SIG-M5 treated with dmso at 0.1 percent for 504 hours (cell line): ENCODE measurements around the gene GNB3.

Experiments used
- DNase-seq: peaks from one replicate; lab custom pipeline; 2025; ENCODE audit not compliant: unreplicated experiment; lab: John Stamatoyannopoulos, UW

GNB3 gene

GRCh38 chr12:6840761-6841515 lies at the start of gene GNB3:
GNB3 (plus strand) TSS chr12:6840925; CDS start chr12:6841288, 363 bp downstream.
- DNase-seq, result no peak

- no peak for DNase-seq
These were observed 48.7 kb upstream of the GNB3 start for GRCh38 chr12:6791931-6792520.

GRCh38 chr12:6792522-6793201 lies 48.1 kb upstream of the GNB3 start:
- peak; percentile 69 for DNase-seq

- no peak for DNase-seq
These were observed 45.6 kb upstream of the GNB3 start for GRCh38 chr12:6795088-6795487.

GRCh38 chr12:6796576-6796975 lies 44.1 kb upstream of the GNB3 start:
- DNase-seq, result no peak

- DNase-seq, result no peak
These were observed 41.6 kb upstream of the GNB3 start for GRCh38 chr12:6799147-6799546.

GRCh38 chr12:6807170-6807569 lies 33.6 kb upstream of the GNB3 start:
- DNase-seq, result no peak

- no peak for DNase-seq
These were observed 31.7 kb upstream of the GNB3 start for GRCh38 chr12:6809056-6809455.

GRCh38 chr12:6810758-6811157 lies 30.0 kb upstream of the GNB3 start:
- no peak for DNase-seq

- DNase-seq, result peak; percentile 38
These were observed 27.4 kb upstream of the GNB3 start for GRCh38 chr12:6813363-6813762.

- no peak for DNase-seq
These were observed 24.1 kb upstream of the GNB3 start for GRCh38 chr12:6816598-6816997.

- DNase-seq, result no peak
These were observed 23.6 kb upstream of the GNB3 start for GRCh38 chr12:6817098-6817497.

GRCh38 chr12:6817662-6818157 lies 23.0 kb upstream of the GNB3 start:
- DNase-seq, result no peak

- DNase-seq, result no peak
These were observed 22.5 kb upstream of the GNB3 start for GRCh38 chr12:6818222-6818621.

GRCh38 chr12:6818645-6819044 lies 22.1 kb upstream of the GNB3 start:
- no peak for DNase-seq

- no peak for DNase-seq
These were observed 21.4 kb upstream of the GNB3 start for GRCh38 chr12:6819106-6820030.

GRCh38 chr12:6820166-6820565 lies 20.6 kb upstream of the GNB3 start:
- no peak for DNase-seq

GRCh38 chr12:6821591-6822425 lies 18.9 kb upstream of the GNB3 start, which contains the start of gene GPR162:
GPR162 (plus strand) TSS chr12:6821821; CDS start chr12:6823899, 2,078 bp downstream.
- peak; percentile 63 for DNase-seq

GRCh38 chr12:6822426-6823135 lies 18.1 kb upstream of the GNB3 start:
- no peak for DNase-seq
